SK-N-SH (cell line): Measurements from ENCODE around the gene PMIS2. TPM values are rescaled to one million over a fixed set of nuclear protein-coding genes. Genes with fewer than 3 reads are reported as not detected.
A peak's percentile ranks its signal among the peaks of the same experiment; 100 is the strongest.

Experiments
- CTCF ChIA-PET: fragments of 300-600, 350-600 bp; formaldehyde crosslinking; extraction: SDS; loops from one replicate; lab custom pipeline; 2021; lab: Yijun Ruan, JAX
- POLR2A ChIA-PET: fragments of 350-600 bp; sonication (Branson Sonifier 250); formaldehyde crosslinking; extraction: SDS; loops from one replicate; lab custom pipeline; 2020; ENCODE audit warnings: antibody characterized with exemption, inconsistent platforms; lab: Yijun Ruan, JAX
- DNase-seq: peaks from one replicate; pipeline ENCODE4 v3.0.0; 2012
- H2AFZ ChIP-seq: fragments of 200-600 bp; sonication (generic); 2 replicates; pipeline ENCODE4 v1.8.1; 2016; ENCODE audit warnings: antibody characterized with exemption, mild to moderate bottlenecking, low read depth
- H3F3A ChIP-seq: fragments of 200-600 bp; sonication (generic); replicated peaks from 2 replicates; pipeline ENCODE3; 2016; ENCODE audit warnings: antibody characterized with exemption, mild to moderate bottlenecking; ENCODE audit not compliant: insufficient read depth
- H3K27ac ChIP-seq, 2 experiments: fragments of 200-500 bp in 1 of 2; fragments of 200-600 bp in 1 of 2; sonication (Bioruptor generic) in 1 of 2; sonication (generic), shearing (Covaris generic) in 1 of 2; 2 replicates each; pipeline versions ENCODE4 v1.5.1 to v1.6.1; 2014 to 2016; ENCODE audit warnings: low read depth in 2 of 2, inconsistent platforms in 1 of 2, low read length in 1 of 2, mild to moderate bottlenecking in 1 of 2, mixed read lengths in 1 of 2
- H3K27me3 ChIP-seq: fragments of 200-600 bp; sonication (generic), shearing (Covaris generic); 2 replicates; pipeline ENCODE4 v1.6.1; 2016; ENCODE audit warnings: mixed run types; ENCODE audit not compliant: insufficient read depth
- H3K36me3 ChIP-seq, 2 experiments: fragments of 200-500 bp in 1 of 2; fragments of 200-600 bp in 1 of 2; sonication (Bioruptor generic) in 1 of 2; sonication (generic) in 1 of 2; replicated peaks in 1 of 2; 2 replicates each; pipeline versions ENCODE3 to v1.5.1; 2014 to 2016; ENCODE audit warnings: low read length in 1 of 2, mild to moderate bottlenecking in 1 of 2; ENCODE audit not compliant: insufficient read depth in 2 of 2, control insufficient read depth in 1 of 2
- H3K4me1 ChIP-seq, 2 experiments: fragments of 200-500 bp in 1 of 2; fragments of 200-600 bp in 1 of 2; sonication (Bioruptor generic) in 1 of 2; sonication (generic), shearing (Covaris generic) in 1 of 2; 2 replicates each; pipeline versions ENCODE4 v1.5.1 to v1.6.1; 2014 to 2016; ENCODE audit warnings: low read depth in 1 of 2, low read length in 1 of 2, mixed run types in 1 of 2; ENCODE audit not compliant: insufficient read depth in 2 of 2, control insufficient read depth in 1 of 2
- H3K4me2 ChIP-seq: fragments of 200-600 bp; sonication (generic), shearing (Covaris generic); 2 replicates; pipeline ENCODE4 v1.6.1; 2017; ENCODE audit warnings: mixed run types
- H3K4me3 ChIP-seq, 2 experiments: fragments of 200-500 bp in 1 of 2; fragments of 200-600 bp in 1 of 2; sonication (Bioruptor generic) in 1 of 2; sonication (generic), shearing (Covaris generic) in 1 of 2; 2 replicates each; pipeline versions ENCODE4 v1.5.1 to v1.8.1; 2014 to 2016; ENCODE audit warnings: low read depth in 2 of 2, inconsistent platforms in 1 of 2, low read length in 1 of 2, mild to moderate bottlenecking in 1 of 2, mixed read lengths in 1 of 2, moderate library complexity in 1 of 2
- H3K79me2 ChIP-seq: fragments of 200-600 bp; sonication (generic); 2 replicates; pipeline ENCODE4 v1.8.1; 2017; ENCODE audit warnings: mild to moderate bottlenecking; ENCODE audit not compliant: insufficient read depth
- H3K9ac ChIP-seq: fragments of 200-600 bp; sonication (generic); 2 replicates; pipeline ENCODE4 v1.6.1; 2017; ENCODE audit warnings: mixed run types
- H3K9me2 ChIP-seq: fragments of 200-600 bp; sonication (generic); 2 replicates; pipeline ENCODE4 v1.6.1; 2017; ENCODE audit warnings: mixed run types
- H3K9me3 ChIP-seq: fragments of 200-600 bp; sonication (generic); 2 replicates; pipeline ENCODE4 v1.6.1; 2017; ENCODE audit warnings: mixed run types, mild to moderate bottlenecking, moderate library complexity
- H4K20me1 ChIP-seq: fragments of 200-600 bp; sonication (generic); 2 replicates; pipeline ENCODE4 v1.6.1; 2017; ENCODE audit warnings: mild to moderate bottlenecking, mixed run types; ENCODE audit not compliant: insufficient read depth
- CTCF ChIP-seq: fragments of 200-600 bp; sonication (generic); IDR thresholded peaks from 2 replicates; pipeline ENCODE4 v1.6.1; 2017; ENCODE audit warnings: antibody characterized with exemption, mild to moderate bottlenecking, moderate library complexity
- FOXJ3 ChIP-seq: sonication (generic); formaldehyde crosslinking; IDR thresholded peaks from 2 replicates; pipeline ENCODE4 v1.5.1; 2020; ENCODE audit warnings: mild to moderate bottlenecking, missing genetic modification reagents
- IRF3 ChIP-seq: fragments of 150-350 bp; IDR thresholded peaks from 2 replicates; pipeline ENCODE4 v1.6.1; 2016; ENCODE audit warnings: mild to moderate bottlenecking, low read depth, low read length
- NRF1 ChIP-seq: IDR thresholded peaks from 2 replicates; pipeline ENCODE4 v1.6.1; 2012; ENCODE audit warnings: low read depth, mild to moderate bottlenecking, low read length
- RAD21 ChIP-seq: IDR thresholded peaks from 2 replicates; pipeline ENCODE4 v1.6.1; 2012; ENCODE audit warnings: mild to moderate bottlenecking, low read length
- REST ChIP-seq: IDR thresholded peaks from 2 replicates; pipeline ENCODE4 v1.6.1; 2012; ENCODE audit warnings: mild to moderate bottlenecking, low read depth, low read length, moderate library complexity
- SMC3 ChIP-seq: IDR thresholded peaks from 2 replicates; pipeline ENCODE4 v1.6.1; 2012; ENCODE audit warnings: low read depth, low read length, improper control_type of control experiment
- TEAD4 ChIP-seq: IDR thresholded peaks from 2 replicates; pipeline ENCODE4 v1.4.0; 2012; ENCODE audit warnings: mild to moderate bottlenecking, borderline replicate concordance; ENCODE audit not compliant: insufficient read depth
- YY1 ChIP-seq: IDR thresholded peaks from 2 replicates; pipeline ENCODE4 v1.4.0; 2012; ENCODE audit warnings: low read depth, mild to moderate bottlenecking
- WGBS: methylation state at CpG from one replicate; pipeline ENCODE4 v1.1.6; 2017; ENCODE audit warnings: low lambda C conversion rate; 5-methylcytosine and 5-hydroxymethylcytosine counted together
- polyA plus RNA-seq, 3 experiments: library from polyadenylated mRNA; depleted of rRNA; stranded (reverse); fragments of >200 nt; gene quantifications; 2 replicates each; pipeline ENCODE4 v1.2.3, GENCODE V29; 2012

The PMIS2 gene
- polyA plus RNA-seq, 1 of the 3 experiments (the other 2 are of a cell fraction) = not detected

- TF ChIP-seq IRF3 (no peak), FOXJ3 (CRISPR knock-in tag) (no peak), NRF1 (no peak), REST (no peak), SMC3 (no peak), YY1 (no peak), CTCF (0 out of 2 replicates have a peak, but pooled peaks have one; percentile 12), TEAD4 (no peak), RAD21 (no peak)
- Histone ChIP-seq H4K20me1 (no peaks in the 10 kb centered on the region), H2AFZ (no peak overlapping the region), H3K4me1 (no peaks in the 10 kb centered on the region), H3F3A (no peaks in the 10 kb centered on the region), H3K79me2 (peaks cover under 1% of the 10 kb centered on the region; the same call in 1 of the 2 replicates), H3K36me3 (peaks cover 0 to 5% of the 10 kb centered on the region in 2 experiments), H3K9me3 (no peaks in the 10 kb centered on the region), H3K4me3 (no peak overlapping the region), H3K4me2 (no peak overlapping the region), H3K9me2 (no peaks in the 10 kb centered on the region), H3K27ac (no peak overlapping the region), H3K27me3 (no peaks in the 10 kb centered on the region), H3K9ac (no peak overlapping the region)
- DNase-seq = peak; percentile 9
- CTCF ChIA-PET = interaction anchor here (1.2 to 1.3 kb wide), 2 partner anchors 18 to 24 kb away, joined by 3 read pairs; no protein-coding TSS in a partner anchor
- POLR2A ChIA-PET = no interaction called here
- WGBS = 93% methylated on average over 7 of the region's 7 CpGs
Measured at GRCh38 chr19:35618857-35619256, 32.9 kb downstream of the PMIS2 start.
